HEK293 (cell line): ENCODE results near the gene SLC22A31.

Source experiments
- CTCF ChIP-seq: fragments of 450-650 bp; formaldehyde crosslinking; IDR thresholded peaks from 2 replicates; pipeline ENCODE4 v1.5.1; 2016; ENCODE audit warnings: missing biosample characterization, missing genetic modification characterization
- KLF9 ChIP-seq: fragments of 450-650 bp; formaldehyde crosslinking; IDR thresholded peaks from 2 replicates; pipeline ENCODE4 v1.5.1; 2016; ENCODE audit warnings: missing biosample characterization, missing genetic modification characterization, low read depth
- TRIM28 ChIP-seq: IDR thresholded peaks from 2 replicates; pipeline ENCODE4 v1.6.1; 2011; ENCODE audit warnings: low read length, control low read depth, borderline replicate concordance
- ZNF174 ChIP-seq: fragments of 450-650 bp; formaldehyde crosslinking; IDR thresholded peaks from 2 replicates; pipeline ENCODE4 v1.5.0; 2017; ENCODE audit warnings: missing biosample characterization, mild to moderate bottlenecking, missing genetic modification characterization
- ZNF211 ChIP-seq: fragments of 450-650 bp; formaldehyde crosslinking; IDR thresholded peaks from 2 replicates; pipeline ENCODE4 v1.5.1; 2016; ENCODE audit warnings: low read depth, missing biosample characterization, missing genetic modification characterization
- TF ChIP-seq, protein P1 (sequence below): fragments of 450-650 bp; formaldehyde crosslinking; IDR thresholded peaks from 2 replicates; pipeline ENCODE4 v1.5.1; 2016; ENCODE audit warnings: missing biosample characterization, missing genetic modification characterization

DNA sequence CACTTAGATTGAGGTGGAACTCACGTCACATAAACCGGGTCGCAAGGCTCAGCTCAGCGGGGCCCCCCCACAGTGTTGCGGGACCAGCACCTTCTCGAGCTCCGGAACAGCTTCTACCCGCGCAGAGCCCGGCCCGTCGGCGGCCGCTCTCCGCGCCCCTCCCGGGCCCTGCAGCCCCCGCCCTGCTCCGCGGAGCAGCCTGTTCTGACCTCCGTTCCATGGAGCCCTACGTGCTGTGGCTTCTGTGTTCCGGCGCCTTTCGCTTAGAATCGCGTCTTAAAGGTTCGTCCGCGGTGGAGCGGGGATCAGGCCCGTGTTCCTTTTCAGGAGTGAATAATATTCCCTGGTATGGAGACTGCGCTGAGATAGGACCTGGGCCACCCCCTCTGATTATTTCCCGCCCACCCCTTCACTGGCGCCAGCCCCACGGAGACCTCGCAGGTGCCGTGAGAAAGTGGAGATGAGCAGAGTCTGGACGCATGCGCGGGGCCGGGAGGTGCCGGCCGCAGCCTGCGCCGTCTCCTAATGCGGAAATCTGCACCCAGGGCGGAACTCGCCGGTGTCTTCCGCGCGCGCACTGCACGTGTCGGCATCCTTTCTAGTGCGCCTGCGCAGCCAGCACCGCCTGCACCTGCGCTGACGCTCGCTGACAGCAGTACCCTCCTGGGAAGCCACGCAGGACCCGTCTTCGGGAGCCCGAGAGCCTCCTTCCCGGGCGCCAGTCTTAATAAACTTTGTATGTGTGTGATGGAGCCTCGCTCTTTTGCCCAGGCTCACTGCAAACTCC is 48.1 kb upstream of the SLC22A31 start:
- TF ChIP-seq KLF9 (tag by site-specific recombination) = no peak
- no peak for TF ChIP-seq ZNF211 (tag by site-specific recombination)
- TF ChIP-seq CTCF = no peak
- TF ChIP-seq, protein P1, sequence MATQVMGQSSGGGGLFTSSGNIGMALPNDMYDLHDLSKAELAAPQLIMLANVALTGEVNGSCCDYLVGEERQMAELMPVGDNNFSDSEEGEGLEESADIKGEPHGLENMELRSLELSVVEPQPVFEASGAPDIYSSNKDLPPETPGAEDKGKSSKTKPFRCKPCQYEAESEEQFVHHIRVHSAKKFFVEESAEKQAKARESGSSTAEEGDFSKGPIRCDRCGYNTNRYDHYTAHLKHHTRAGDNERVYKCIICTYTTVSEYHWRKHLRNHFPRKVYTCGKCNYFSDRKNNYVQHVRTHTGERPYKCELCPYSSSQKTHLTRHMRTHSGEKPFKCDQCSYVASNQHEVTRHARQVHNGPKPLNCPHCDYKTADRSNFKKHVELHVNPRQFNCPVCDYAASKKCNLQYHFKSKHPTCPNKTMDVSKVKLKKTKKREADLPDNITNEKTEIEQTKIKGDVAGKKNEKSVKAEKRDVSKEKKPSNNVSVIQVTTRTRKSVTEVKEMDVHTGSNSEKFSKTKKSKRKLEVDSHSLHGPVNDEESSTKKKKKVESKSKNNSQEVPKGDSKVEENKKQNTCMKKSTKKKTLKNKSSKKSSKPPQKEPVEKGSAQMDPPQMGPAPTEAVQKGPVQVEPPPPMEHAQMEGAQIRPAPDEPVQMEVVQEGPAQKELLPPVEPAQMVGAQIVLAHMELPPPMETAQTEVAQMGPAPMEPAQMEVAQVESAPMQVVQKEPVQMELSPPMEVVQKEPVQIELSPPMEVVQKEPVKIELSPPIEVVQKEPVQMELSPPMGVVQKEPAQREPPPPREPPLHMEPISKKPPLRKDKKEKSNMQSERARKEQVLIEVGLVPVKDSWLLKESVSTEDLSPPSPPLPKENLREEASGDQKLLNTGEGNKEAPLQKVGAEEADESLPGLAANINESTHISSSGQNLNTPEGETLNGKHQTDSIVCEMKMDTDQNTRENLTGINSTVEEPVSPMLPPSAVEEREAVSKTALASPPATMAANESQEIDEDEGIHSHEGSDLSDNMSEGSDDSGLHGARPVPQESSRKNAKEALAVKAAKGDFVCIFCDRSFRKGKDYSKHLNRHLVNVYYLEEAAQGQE (tag by site-specific recombination) = no peak
- no peak for TF ChIP-seq ZNF174 (tag by site-specific recombination)
- TF ChIP-seq TRIM28 = no peak
